Activated CD4-positive, alpha-beta T cell treated with anti-CD3 and anti-CD28 coated beads, Interleukin-2, amount 10 ng/mL, durations not matched to agents 7 days and 5 days (primary cell): ENCODE results near the gene BHLHE40. TPM values are rescaled to one million over a fixed set of nuclear protein-coding genes. Genes with fewer than 3 reads are reported as not detected.
"Not testable (repeated sequence)": the region's sequence is repeated elsewhere in the genome, so short reads cannot be mapped to it uniquely, and the experiment has no call there.

ENCODE experiments used
- CTCF ChIA-PET: fragments of 350-600 bp; sonication (Branson Sonifier 250); formaldehyde crosslinking; loops from one replicate; lab custom pipeline; 2021; ENCODE audit warnings: antibody characterized with exemption; lab: Charles Lee
- POLR2A ChIA-PET: fragments of 350-600 bp; sonication (Branson Sonifier 250); formaldehyde crosslinking; loops from one replicate; lab custom pipeline; 2021; ENCODE audit warnings: antibody characterized with exemption; lab: Charles Lee
- DNase-seq: peaks from one replicate; pipeline ENCODE4 v3.0.0-alpha.2; 2020
- H3K27ac Mint-ChIP-seq: one replicate; pipeline ENCODE4 v1.8.0; 2021; ENCODE audit warnings: mild to moderate bottlenecking, moderate library complexity, mixed read lengths
- H3K27me3 Mint-ChIP-seq: one replicate; pipeline ENCODE4 v1.8.0; 2021; ENCODE audit warnings: mixed read lengths
- H3K36me3 Mint-ChIP-seq: one replicate; pipeline ENCODE4 v1.8.0; 2021; ENCODE audit warnings: low read depth, mixed read lengths
- H3K4me1 Mint-ChIP-seq: one replicate; pipeline ENCODE4 v1.8.0; 2021; ENCODE audit warnings: mixed read lengths
- H3K4me3 Mint-ChIP-seq: one replicate; pipeline ENCODE4 v1.8.0; 2021; ENCODE audit warnings: mild to moderate bottlenecking, moderate library complexity, mixed read lengths
- H3K9me3 Mint-ChIP-seq: one replicate; pipeline ENCODE4 v1.8.0; 2021; ENCODE audit warnings: mixed read lengths
- total RNA-seq, 2 experiments: library from RNA; stranded (reverse); gene quantifications; one replicate each; pipeline ENCODE4 v1.2.3, GENCODE V29; 2021

Gene BHLHE40
- total RNA-seq, 2 experiments from 2014 or later = 105 to 112 TPM

DNA sequence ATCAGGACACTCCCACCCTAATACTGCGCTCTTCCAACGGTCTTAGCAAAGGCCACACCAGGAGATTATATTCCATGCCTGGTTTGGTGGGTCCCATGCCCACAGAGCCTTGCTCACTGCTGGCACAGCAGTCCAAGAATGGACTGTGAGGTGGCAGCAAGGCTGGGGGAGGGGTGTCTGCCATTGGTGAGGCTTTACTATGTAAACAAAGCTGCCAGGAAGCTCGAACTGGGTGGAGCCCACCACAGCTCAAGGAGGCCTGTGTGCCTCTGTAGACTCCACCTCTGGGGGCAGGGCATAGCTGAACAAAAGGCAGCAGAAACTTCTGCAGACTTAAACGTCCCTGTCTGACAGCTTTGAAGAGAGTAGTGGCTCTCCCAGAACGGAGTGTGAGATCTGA, 13.2 kb upstream of the BHLHE40 start:
- Mint-ChIP-seq H3K36me3 (peaks cover 53% of the 10 kb centered on the region), H3K4me1 (peaks cover 25% of the 10 kb centered on the region), H3K27ac (peak overlapping the region; percentile 71), H3K9me3 (peaks cover 43% of the 10 kb centered on the region)
- ChIA-PET POLR2A (interaction anchor here (0.6 kb wide), 1 partner anchor 126 kb away, joined by 4 read pairs; no protein-coding TSS in a partner anchor), CTCF (interaction anchor here (1.9 kb wide), 1 partner anchor 12 kb away, joined by 10 read pairs; no protein-coding TSS in a partner anchor)
- H3K27me3 Mint-ChIP-seq, H3K4me3 Mint-ChIP-seq: not testable (repeated sequence)
- DNase-seq = peak; percentile 63

DNA sequence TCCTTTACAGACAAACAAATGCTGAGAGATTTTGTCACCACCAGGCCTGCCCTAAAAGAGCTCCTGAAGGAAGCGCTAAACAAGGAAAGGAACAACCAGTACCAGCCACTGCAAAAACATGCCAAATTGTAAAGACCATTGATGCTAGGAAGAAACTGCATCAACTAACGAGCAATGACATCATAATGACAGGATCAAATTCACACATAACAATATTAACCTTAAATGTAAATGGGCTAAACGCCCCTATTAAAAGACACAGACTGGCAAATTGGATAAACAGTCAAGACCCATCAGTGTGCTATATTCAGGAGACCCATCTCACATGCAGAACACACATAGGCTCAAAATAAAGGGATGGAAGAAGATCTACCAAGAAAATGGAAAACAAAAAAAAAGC, 11.6 kb upstream of the BHLHE40 start:
- H3K4me1 Mint-ChIP-seq = peaks cover 25% of the 10 kb centered on the region
- not testable (repeated sequence) for DNase-seq, H3K27me3 Mint-ChIP-seq, H3K4me3 Mint-ChIP-seq
- H3K36me3 Mint-ChIP-seq = peaks cover 64% of the 10 kb centered on the region
- peak overlapping the region; percentile 20 for H3K27ac Mint-ChIP-seq
- POLR2A ChIA-PET = interaction anchor here (0.7 kb wide), 1 partner anchor 432 kb away, joined by 7 read pairs; no protein-coding TSS in a partner anchor
- CTCF ChIA-PET = interaction anchor here (0.6 kb wide), 1 partner anchor 106 kb away, joined by 3 read pairs; no protein-coding TSS in a partner anchor
- peaks cover 49% of the 10 kb centered on the region for H3K9me3 Mint-ChIP-seq

- peaks cover 47% of the 10 kb centered on the region for H3K9me3 Mint-ChIP-seq
- CTCF ChIA-PET = not testable (repeated sequence)
These were observed 7.8 kb upstream of the BHLHE40 start for GRCh38 chr3:4971437-4971836.

GRCh38 chr3:4971838-4972237, 7.4 kb upstream of the BHLHE40 start:
- Mint-ChIP-seq H3K4me1 (peaks cover 28% of the 10 kb centered on the region), H3K9me3 (peaks cover 43% of the 10 kb centered on the region), H3K36me3 (peaks cover 54% of the 10 kb centered on the region), H3K27me3 (peaks cover 9% of the 10 kb centered on the region), H3K27ac (no peak overlapping the region), H3K4me3 (no peak overlapping the region)
- ChIA-PET CTCF (interaction anchor here (0.6 to 1.0 kb wide), 2 partner anchors 43 to 95 kb away, joined by 3 read pairs; no protein-coding TSS in a partner anchor), POLR2A (no interaction called here)
- DNase-seq = no peak

More at GRCh38 chr3:4971437-4971836, 7.8 kb upstream of the BHLHE40 start:
- H3K4me3 Mint-ChIP-seq, H3K27ac Mint-ChIP-seq, H3K27me3 Mint-ChIP-seq, POLR2A ChIA-PET, DNase-seq: not testable (repeated sequence)
- peaks cover 58% of the 10 kb centered on the region for H3K36me3 Mint-ChIP-seq
- peaks cover 28% of the 10 kb centered on the region for H3K4me1 Mint-ChIP-seq

DNA sequence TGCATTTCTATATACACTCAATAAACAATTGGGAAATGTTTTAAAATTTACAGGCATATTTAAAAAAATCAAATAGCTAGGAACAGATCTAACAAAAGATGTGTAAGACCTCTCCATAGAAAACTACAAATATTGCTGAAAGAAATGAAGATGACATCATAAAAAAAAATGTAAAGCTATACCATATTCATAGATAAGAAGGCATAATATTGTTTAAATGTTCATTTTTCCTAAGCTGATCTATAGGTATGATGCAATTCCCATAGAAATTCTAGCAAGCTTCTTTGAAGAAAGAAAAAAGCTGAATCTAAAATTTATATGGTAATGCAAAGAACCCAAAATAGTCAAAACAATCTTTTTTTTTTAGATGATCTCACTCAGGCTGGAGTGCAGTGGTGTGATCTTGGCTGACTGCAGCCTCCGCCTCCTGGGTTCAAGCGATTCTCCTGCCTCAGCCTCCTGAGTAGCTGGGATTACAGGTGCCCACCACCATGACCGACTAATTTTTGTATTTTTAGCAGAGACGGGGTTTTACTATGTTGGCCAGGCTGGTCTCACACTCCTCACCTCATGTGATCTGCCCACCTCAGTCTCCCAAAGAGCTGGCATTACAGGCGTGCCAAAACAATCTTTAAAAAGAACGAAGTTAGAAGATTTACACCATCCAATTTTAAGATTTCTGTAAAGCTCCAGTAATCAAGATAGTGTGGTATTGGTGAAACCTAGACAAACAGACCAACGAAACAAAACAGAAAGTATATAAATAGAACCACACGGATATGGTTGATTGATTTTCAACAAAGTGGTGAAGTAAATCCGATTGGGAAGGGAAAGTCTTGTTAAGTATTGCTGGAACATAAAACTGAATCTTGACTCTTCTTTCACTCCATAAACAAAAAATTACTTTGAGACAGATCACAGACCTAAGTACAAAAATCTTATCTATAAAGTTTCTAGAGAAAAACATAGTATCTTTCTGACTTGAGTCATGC, 6.3 kb upstream of the BHLHE40 start:
- Mint-ChIP-seq H3K36me3 (peaks cover 43% of the 10 kb centered on the region), H3K27me3 (peaks cover 7% of the 10 kb centered on the region), H3K4me1 (peaks cover 33% of the 10 kb centered on the region), H3K9me3 (peaks cover 33% of the 10 kb centered on the region), H3K27ac (no peak overlapping the region), H3K4me3 (no peak overlapping the region)
- ChIA-PET POLR2A (no interaction called here), CTCF (interaction anchor here (0.6 to 2.0 kb wide), 5 partner anchors 12 to 262 kb away, joined by 3 to 6 read pairs (median 4); no protein-coding TSS in a partner anchor)
- no peak for DNase-seq

DNA sequence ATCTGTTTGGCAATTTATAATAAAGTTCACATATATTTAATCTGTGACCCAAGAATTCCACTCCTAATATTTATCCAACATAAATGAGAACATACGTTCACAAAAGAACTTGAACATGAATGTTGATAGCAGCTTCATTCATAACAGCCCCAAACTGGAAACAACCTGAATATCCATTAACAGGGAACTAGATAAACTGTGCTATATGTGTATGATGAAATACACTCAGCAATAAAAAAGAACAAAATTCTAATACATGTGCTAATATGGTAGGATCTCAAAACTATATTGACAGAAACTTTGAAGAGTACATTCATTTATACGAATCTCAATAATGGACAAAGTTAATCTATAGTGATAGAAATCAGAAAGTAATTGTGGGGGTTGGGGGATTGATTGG, 5.1 kb upstream of the BHLHE40 start:
- H3K4me3 Mint-ChIP-seq = no peak overlapping the region
- no peak for DNase-seq
- POLR2A ChIA-PET = no interaction called here
- no peak overlapping the region for H3K27ac Mint-ChIP-seq
- peaks cover 32% of the 10 kb centered on the region for H3K4me1 Mint-ChIP-seq
- peaks cover 3% of the 10 kb centered on the region for H3K27me3 Mint-ChIP-seq
- H3K36me3 Mint-ChIP-seq = peaks cover 33% of the 10 kb centered on the region
- CTCF ChIA-PET = interaction anchor here (2.0 kb wide), 1 partner anchor 153 kb away, joined by 4 read pairs; no protein-coding TSS in a partner anchor
- peaks cover 22% of the 10 kb centered on the region for H3K9me3 Mint-ChIP-seq

- Mint-ChIP-seq H3K36me3 (peaks cover 34% of the 10 kb centered on the region), H3K4me3 (peak overlapping the region; percentile 99), H3K27ac (peak overlapping the region; percentile 62), H3K27me3 (no peaks in the 10 kb centered on the region), H3K4me1 (peaks cover 33% of the 10 kb centered on the region), H3K9me3 (peaks cover 11% of the 10 kb centered on the region)
- DNase-seq = peak; percentile 60
- CTCF ChIA-PET = interaction anchor here (0.6 to 13.9 kb wide), 41 partner anchors 9 to 264 kb away, joined by 3 to 197 read pairs (median 6); partner anchors contain the start of gene EDEM1
- POLR2A ChIA-PET = interaction anchor here (0.6 to 1.1 kb wide), 2 partner anchors 224 to 265 kb away, joined by 3 to 4 read pairs; no protein-coding TSS in a partner anchor
These were observed 3.1 kb upstream of the BHLHE40 start for GRCh38 chr3:4976109-4976508.

- DNase-seq = peak; percentile 62
- Mint-ChIP-seq H3K4me1 (peaks cover 42% of the 10 kb centered on the region), H3K27ac (peak overlapping the region; percentile 98), H3K36me3 (peaks cover 38% of the 10 kb centered on the region), H3K27me3 (no peaks in the 10 kb centered on the region), H3K4me3 (peak overlapping the region; percentile 99), H3K9me3 (peaks cover 6% of the 10 kb centered on the region)
- ChIA-PET CTCF (interaction anchor here (0.9 to 13.9 kb wide), 32 partner anchors 10 to 266 kb away, joined by 3 to 197 read pairs (median 8); no protein-coding TSS in a partner anchor), POLR2A (interaction anchor here (0.6 to 0.8 kb wide), 3 partner anchors 9 to 225 kb away, joined by 3 to 4 read pairs (median 3); no protein-coding TSS in a partner anchor)
These were observed 2.0 kb upstream of the BHLHE40 start for GRCh38 chr3:4977001-4977852.

- Mint-ChIP-seq H3K4me1 (peaks cover 47% of the 10 kb centered on the region), H3K36me3 (peaks cover 40% of the 10 kb centered on the region), H3K27ac (peak overlapping the region; percentile 98), H3K9me3 (peaks cover 5% of the 10 kb centered on the region), H3K27me3 (no peaks in the 10 kb centered on the region), H3K4me3 (peak overlapping the region; percentile 99)
- CTCF ChIA-PET = interaction anchor here (1.2 to 13.9 kb wide), 15 partner anchors 9 to 266 kb away, joined by 3 to 197 read pairs (median 10); no protein-coding TSS in a partner anchor
- DNase-seq = no peak
- POLR2A ChIA-PET = interaction anchor here (0.6 to 0.8 kb wide), 2 partner anchors 8 to 89 kb away, joined by 3 to 4 read pairs; no protein-coding TSS in a partner anchor
These were observed 1.4 kb upstream of the BHLHE40 start for GRCh38 chr3:4977853-4978203.

DNA sequence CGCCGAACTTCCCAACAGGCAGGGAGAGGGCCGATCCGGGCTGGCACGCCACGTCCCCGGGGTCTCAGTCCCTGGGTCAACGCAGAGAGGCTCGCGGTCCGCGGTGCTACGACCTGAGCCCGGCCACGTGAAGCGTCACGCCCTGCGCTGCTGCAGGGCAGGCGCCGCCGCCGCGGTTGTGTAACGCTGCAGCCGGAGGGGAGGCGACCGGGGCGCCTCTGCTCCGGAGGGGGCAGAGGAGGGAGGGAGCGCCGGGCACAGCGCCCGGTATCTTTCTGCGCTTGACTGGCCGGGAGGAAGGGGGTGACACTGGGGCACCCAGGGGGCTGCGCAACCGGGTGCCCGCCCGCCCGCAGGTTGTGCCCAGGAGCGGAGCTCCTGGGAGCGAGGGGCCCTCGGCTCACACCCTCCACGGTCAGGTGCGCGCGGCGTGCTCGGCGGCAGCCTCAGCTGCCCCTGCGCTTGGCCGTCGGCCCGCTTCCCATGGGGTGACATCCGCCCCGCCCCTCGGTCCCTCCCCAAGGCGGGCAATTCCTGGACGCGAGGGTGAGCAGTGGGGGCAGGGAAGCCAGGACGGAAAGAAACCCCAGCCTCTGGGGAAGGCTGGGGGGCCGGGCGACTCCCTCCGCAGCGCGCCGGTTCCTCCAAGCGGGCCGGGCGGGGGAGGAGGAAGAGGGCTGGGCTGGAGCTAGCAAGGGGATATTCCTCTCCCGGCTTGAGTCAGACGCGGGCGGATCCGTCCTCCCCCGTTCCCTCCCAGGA, 852 bp upstream of the BHLHE40 start:
- CTCF ChIA-PET = interaction anchor here (0.8 to 13.9 kb wide), 20 partner anchors 9 to 267 kb away, joined by 3 to 197 read pairs (median 8); no protein-coding TSS in a partner anchor
- peak; percentile 83 for DNase-seq
- Mint-ChIP-seq H3K4me3 (peak overlapping the region; percentile 99), H3K9me3 (no peaks in the 10 kb centered on the region), H3K27me3 (no peaks in the 10 kb centered on the region), H3K4me1 (peaks cover 49% of the 10 kb centered on the region), H3K27ac (peak overlapping the region; percentile 98), H3K36me3 (peaks cover 41% of the 10 kb centered on the region)
- POLR2A ChIA-PET = interaction anchor here (0.5 to 1.5 kb wide), 9 partner anchors 41 to 463 kb away, joined by 3 to 8 read pairs (median 4); no protein-coding TSS in a partner anchor

DNA sequence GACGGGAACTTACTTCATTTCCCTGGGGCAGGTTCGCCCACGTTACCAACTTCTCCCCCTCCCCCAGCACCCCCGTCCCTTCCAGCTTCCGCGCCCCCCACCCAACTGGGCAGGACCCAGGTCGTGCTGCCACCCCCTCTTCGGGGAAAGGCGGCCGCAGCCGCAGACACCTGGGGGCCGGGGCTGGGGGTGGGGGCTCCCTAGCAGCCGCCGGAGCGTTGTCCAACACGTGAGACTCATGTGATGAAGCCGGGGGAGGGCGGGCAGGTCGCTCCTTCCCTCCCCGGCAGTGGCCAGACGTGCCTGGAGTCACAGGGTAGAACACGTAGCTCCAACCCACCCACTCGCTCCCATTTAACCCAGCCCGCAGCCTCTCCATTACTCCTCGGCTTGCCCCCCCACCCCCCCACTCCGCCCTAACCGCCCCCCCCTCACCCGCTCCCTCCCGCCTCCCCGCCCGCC, 240 bp upstream of the BHLHE40 start:
- peak; percentile 94 for DNase-seq
- peaks cover 44% of the 10 kb centered on the region for H3K36me3 Mint-ChIP-seq
- ChIA-PET POLR2A (interaction anchor here (0.5 to 1.6 kb wide), 10 partner anchors 40 to 464 kb away, joined by 3 to 8 read pairs (median 4); no protein-coding TSS in a partner anchor), CTCF (interaction anchor here (0.7 to 13.9 kb wide), 25 partner anchors 14 to 267 kb away, joined by 3 to 197 read pairs (median 6); no protein-coding TSS in a partner anchor)
- H3K4me3 Mint-ChIP-seq = peak overlapping the region; percentile 99
- H3K27ac Mint-ChIP-seq = peak overlapping the region; percentile 98
- no peaks in the 10 kb centered on the region for H3K9me3 Mint-ChIP-seq
- no peaks in the 10 kb centered on the region for H3K27me3 Mint-ChIP-seq
- peaks cover 53% of the 10 kb centered on the region for H3K4me1 Mint-ChIP-seq
